Vagina (tissue), 2 donors: ENCODE results near the gene XKR7. TPM values are rescaled to one million over a fixed set of nuclear protein-coding genes. Genes with fewer than 3 reads are reported as not detected.

Source experiments
- DNase-seq, 2 donors: peaks; one replicate each; pipeline ENCODE4 v3.0.0-alpha.2; 2017; ENCODE audit errors: extremely low spot score in 2 of 2
- H3K27ac ChIP-seq: fragments of 200-600 bp; sonication (generic); one replicate; pipeline ENCODE4 v1.5.1; 2019
- H3K27me3 ChIP-seq: fragments of 200-600 bp; sonication (generic); one replicate; pipeline ENCODE4 v1.5.1; 2019
- H3K36me3 ChIP-seq, 2 donors: fragments of 200-600 bp; sonication (generic); one replicate each; pipeline ENCODE4 v1.5.1; 2017 to 2019
- H3K4me1 ChIP-seq: fragments of 200-600 bp; sonication (generic); one replicate; pipeline ENCODE4 v1.5.1; 2019
- H3K4me3 ChIP-seq, 2 donors: fragments of 200-600 bp; sonication (generic); 1 replicate in 1 of 2; 2 replicates in 1 of 2; pipeline ENCODE4 v1.5.1; 2016 to 2019
- H3K9me3 ChIP-seq: fragments of 200-600 bp; sonication (generic); one replicate; pipeline ENCODE4 v1.5.1; 2019
- POLR2A ChIP-seq, 2 donors: fragments of 450-650 bp; IDR thresholded peaks; one replicate each; pipeline ENCODE4 v1.6.1; 2017; ENCODE audit warnings: antibody characterized with exemption in 2 of 2, mild to moderate bottlenecking in 2 of 2, moderate library complexity in 2 of 2
- POLR2AphosphoS5 ChIP-seq, 2 donors: sonication (generic); formaldehyde crosslinking; IDR thresholded peaks; one replicate each; pipeline ENCODE4 v1.9.0; 2017; ENCODE audit warnings: antibody characterized with exemption in 2 of 2, mild to moderate bottlenecking in 2 of 2, low read depth in 1 of 2; ENCODE audit not compliant: insufficient read depth in 1 of 2
- intact Hi-C: fragments of 100-400 bp; cut with DNase I; formaldehyde crosslinking; loops from one replicate; pipeline ENCODE4 v1.15.1; 2023
- total RNA-seq: library from RNA; depleted of rRNA; stranded (reverse); fragments of >200 nt; gene quantifications from one replicate; pipeline ENCODE4 v1.2.3, GENCODE V29; 2016
- TF ChIP-seq, protein P1 (sequence below), 3 experiments: fragments of 450-650 bp in 2 of 3; fragments of 200-600 bp in 1 of 3; sonication (generic) in 1 of 3; IDR thresholded peaks; one replicate each; pipeline ENCODE4 v1.5.1; 2017 to 2019; ENCODE audit warnings: antibody characterized with exemption in 3 of 3, mild to moderate bottlenecking in 2 of 3, moderate library complexity in 2 of 3

XKR7 gene
- total RNA-seq, 1 donor from 2014 or later = not detected

DNA sequence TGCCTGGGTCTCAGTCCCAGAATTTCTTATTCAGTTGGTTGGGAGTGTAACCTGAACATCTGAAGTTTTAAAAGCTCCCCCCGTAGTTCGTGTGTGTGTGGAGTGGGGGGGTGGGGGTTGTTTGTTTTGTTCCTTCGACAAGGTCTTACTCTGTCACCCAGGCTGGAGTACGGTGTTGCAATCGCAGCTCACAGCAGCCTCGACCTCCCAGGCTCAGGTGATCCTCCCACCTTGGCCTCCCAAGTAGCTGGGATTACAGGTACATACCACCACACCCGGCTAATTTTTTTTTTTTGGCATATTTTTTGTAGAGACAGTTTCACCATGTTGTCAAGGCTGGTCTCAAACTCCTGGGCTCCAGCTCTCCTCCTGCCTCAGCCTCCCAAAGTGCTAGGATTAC lies 45.4 kb downstream of the XKR7 start:
- no peaks in the 10 kb centered on the region for H3K9me3 ChIP-seq
- DNase-seq = no peak
- H3K27ac ChIP-seq = no peak overlapping the region
- no peak for TF ChIP-seq POLR2AphosphoS5 (IDR thresholded peaks at IDR 0.05; ENCODE audit: insufficient read depth in 1 of 2, low read depth in 1 of 2)
- no peak for TF ChIP-seq POLR2A (IDR thresholded peaks at IDR 0.05)
- TF ChIP-seq, protein P1, sequence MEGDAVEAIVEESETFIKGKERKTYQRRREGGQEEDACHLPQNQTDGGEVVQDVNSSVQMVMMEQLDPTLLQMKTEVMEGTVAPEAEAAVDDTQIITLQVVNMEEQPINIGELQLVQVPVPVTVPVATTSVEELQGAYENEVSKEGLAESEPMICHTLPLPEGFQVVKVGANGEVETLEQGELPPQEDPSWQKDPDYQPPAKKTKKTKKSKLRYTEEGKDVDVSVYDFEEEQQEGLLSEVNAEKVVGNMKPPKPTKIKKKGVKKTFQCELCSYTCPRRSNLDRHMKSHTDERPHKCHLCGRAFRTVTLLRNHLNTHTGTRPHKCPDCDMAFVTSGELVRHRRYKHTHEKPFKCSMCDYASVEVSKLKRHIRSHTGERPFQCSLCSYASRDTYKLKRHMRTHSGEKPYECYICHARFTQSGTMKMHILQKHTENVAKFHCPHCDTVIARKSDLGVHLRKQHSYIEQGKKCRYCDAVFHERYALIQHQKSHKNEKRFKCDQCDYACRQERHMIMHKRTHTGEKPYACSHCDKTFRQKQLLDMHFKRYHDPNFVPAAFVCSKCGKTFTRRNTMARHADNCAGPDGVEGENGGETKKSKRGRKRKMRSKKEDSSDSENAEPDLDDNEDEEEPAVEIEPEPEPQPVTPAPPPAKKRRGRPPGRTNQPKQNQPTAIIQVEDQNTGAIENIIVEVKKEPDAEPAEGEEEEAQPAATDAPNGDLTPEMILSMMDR (IDR thresholded peaks at IDR 0.05) = no peak
- intact Hi-C loops = no loop called here
- H3K4me3 ChIP-seq = no peak overlapping the region
- peaks cover under 1% of the 10 kb centered on the region for H3K27me3 ChIP-seq
- no peaks in the 10 kb centered on the region for H3K36me3 ChIP-seq
- H3K4me1 ChIP-seq = peaks cover 2% of the 10 kb centered on the region

GRCh38 chr20:32017711-32018251 lies 49.8 kb downstream of the XKR7 start:
- DNase-seq = no peak
- TF ChIP-seq, protein P1 (IDR thresholded peaks at IDR 0.05) = no peak
- TF ChIP-seq POLR2A (IDR thresholded peaks at IDR 0.05) (no peak), POLR2AphosphoS5 (IDR thresholded peaks at IDR 0.05; ENCODE audit: insufficient read depth in 1 of 2, low read depth in 1 of 2) (no peak)
- H3K4me1 ChIP-seq = peaks cover 6% of the 10 kb centered on the region
- H3K4me3 ChIP-seq = no peak overlapping the region
- H3K36me3 ChIP-seq = no peaks in the 10 kb centered on the region
- H3K27me3 ChIP-seq = peaks cover 4% of the 10 kb centered on the region
- H3K27ac ChIP-seq = no peak overlapping the region
- intact Hi-C loops = no loop called here
- no peaks in the 10 kb centered on the region for H3K9me3 ChIP-seq

- H3K36me3 ChIP-seq = no peaks in the 10 kb centered on the region
- H3K4me1 ChIP-seq = peaks cover 6% of the 10 kb centered on the region
- H3K9me3 ChIP-seq = no peaks in the 10 kb centered on the region
- H3K27me3 ChIP-seq = peaks cover 4% of the 10 kb centered on the region
- no peak overlapping the region for H3K27ac ChIP-seq
- TF ChIP-seq, protein P1 (IDR thresholded peaks at IDR 0.05) = no peak
- no peak for TF ChIP-seq POLR2A (IDR thresholded peaks at IDR 0.05)
- peak in 1 of 2 donors; percentile 13 for TF ChIP-seq POLR2AphosphoS5 (IDR thresholded peaks at IDR 0.05; ENCODE audit: insufficient read depth in 1 of 2, low read depth in 1 of 2)
- DNase-seq = no peak
- intact Hi-C loops = no loop called here
- peak overlapping the region; percentile 48 to 63 for H3K4me3 ChIP-seq
Observed at GRCh38 chr20:32018269-32019155, 50.6 kb downstream of the XKR7 start.

- DNase-seq = no peak
- Histone ChIP-seq H3K36me3 (no peaks in the 10 kb centered on the region), H3K9me3 (no peaks in the 10 kb centered on the region), H3K4me1 (peaks cover 6% of the 10 kb centered on the region), H3K27ac (no peak overlapping the region), H3K4me3 (peak overlapping the region; percentile 48 to 63), H3K27me3 (peaks cover 4% of the 10 kb centered on the region)
- intact Hi-C loops = no loop called here
- TF ChIP-seq, protein P1 (IDR thresholded peaks at IDR 0.05) = no peak
- TF ChIP-seq POLR2A (IDR thresholded peaks at IDR 0.05) (no peak), POLR2AphosphoS5 (IDR thresholded peaks at IDR 0.05; ENCODE audit: insufficient read depth in 1 of 2, low read depth in 1 of 2) (no peak)
Observed at GRCh38 chr20:32019156-32019510, 51.2 kb downstream of the XKR7 start.
